Measurements from ENCODE around the gene ANKH.
A peak's percentile ranks its signal among the peaks of the same experiment; 100 is the strongest.

GRCh38 chr5:14727428-14727865 lies 144.1 kb downstream of the ANKH start:
- TF ChIP-seq CTCF (conservative IDR thresholded peaks at IDR 0.05; ENCODE audit: low read length): peak; percentile 99
- no peak for TF ChIP-seq EZH2phosphoT487 (IDR thresholded peaks at IDR 0.05; ENCODE audit: borderline replicate concordance)
